ENCODE measurements around the gene FMN1.

Gene FMN1

GRCh38 chr15:33152502-33153109 lies 41.9 kb downstream of the FMN1 start:
- TF ChIP-seq CEBPB (IDR thresholded peaks at IDR 0.05) (peak; percentile 68), TAF1 (IDR thresholded peaks at IDR 0.05; ENCODE audit: low read depth) (no peak), CREB1 (IDR thresholded peaks at IDR 0.05; ENCODE audit: low read depth) (no peak), EP300 (IDR thresholded peaks at IDR 0.05; ENCODE audit: borderline replicate concordance) (no peak)

- TF ChIP-seq ZBTB7A (IDR thresholded peaks at IDR 0.05; ENCODE audit: low read depth) (no peak), RAD21 (IDR thresholded peaks at IDR 0.05; ENCODE audit: low read depth) (no peak), TEAD4 (IDR thresholded peaks at IDR 0.05) (no peak), FOXM1 (IDR thresholded peaks at IDR 0.05; ENCODE audit: borderline replicate concordance, low read depth) (no peak), NFIC (IDR thresholded peaks at IDR 0.05) (no peak), USF1 (IDR thresholded peaks at IDR 0.05) (no peak), EGR1 (IDR thresholded peaks at IDR 0.05) (no peak)
Measured at GRCh38 chr15:33150971-33151370, 43.5 kb downstream of the FMN1 start.

- TF ChIP-seq FOXM1 (IDR thresholded peaks at IDR 0.05; ENCODE audit: borderline replicate concordance, low read depth) (no peak), YY1 (IDR thresholded peaks at IDR 0.05; ENCODE audit: low read depth) (no peak), NFIC (IDR thresholded peaks at IDR 0.05) (no peak), REST (IDR thresholded peaks at IDR 0.05; ENCODE audit: low read depth) (no peak), CEBPB (IDR thresholded peaks at IDR 0.05) (no peak)
Measured at GRCh38 chr15:33150431-33150941, 44.0 kb downstream of the FMN1 start.

- TF ChIP-seq FOXM1 (IDR thresholded peaks at IDR 0.05; ENCODE audit: borderline replicate concordance, low read depth) (no peak), NFIC (IDR thresholded peaks at IDR 0.05) (no peak), TCF12 (IDR thresholded peaks at IDR 0.05; ENCODE audit: low read depth) (no peak), RAD21 (IDR thresholded peaks at IDR 0.05; ENCODE audit: low read depth) (no peak), EGR1 (IDR thresholded peaks at IDR 0.05) (no peak), YY1 (IDR thresholded peaks at IDR 0.05; ENCODE audit: low read depth) (no peak), TAF1 (IDR thresholded peaks at IDR 0.05; ENCODE audit: low read depth) (no peak), REST (IDR thresholded peaks at IDR 0.05; ENCODE audit: low read depth) (no peak), USF1 (IDR thresholded peaks at IDR 0.05) (no peak), ZBTB7A (IDR thresholded peaks at IDR 0.05; ENCODE audit: low read depth) (no peak)
Measured at GRCh38 chr15:33149919-33150318, 44.6 kb downstream of the FMN1 start.

GRCh38 chr15:33148129-33148751 lies 46.3 kb downstream of the FMN1 start:
- no peak for TF ChIP-seq TEAD4 (IDR thresholded peaks at IDR 0.05)
- no peak for TF ChIP-seq YY1 (IDR thresholded peaks at IDR 0.05; ENCODE audit: low read depth)
- TF ChIP-seq EGR1 (IDR thresholded peaks at IDR 0.05): no peak
- TF ChIP-seq REST (IDR thresholded peaks at IDR 0.05; ENCODE audit: low read depth): no peak
- no peak for TF ChIP-seq USF1 (IDR thresholded peaks at IDR 0.05)
- TF ChIP-seq RAD21 (IDR thresholded peaks at IDR 0.05; ENCODE audit: low read depth): no peak
- no peak for TF ChIP-seq NFIC (IDR thresholded peaks at IDR 0.05)

All from Ishikawa (cell line).